Astrocyte of the cerebellum (primary cell): ENCODE data around the gene SERPINB1.
"Not testable (repeated sequence)": the region's sequence is repeated elsewhere in the genome, so short reads cannot be mapped to it uniquely, and the experiment has no call there.

Experiments
- DNase-seq: peaks from one replicate; pipeline ENCODE4 v3.0.0-alpha.2; 2011; ENCODE audit warnings: low read depth
- H3K4me3 ChIP-seq: 2 replicates; pipeline ENCODE4 v1.5.1; 2011; ENCODE audit warnings: mild to moderate bottlenecking, low read depth, low read length, moderate library complexity
- in situ Hi-C: cut with HindIII; loops from 2 replicates; pipeline ENCODE4 v1.10.0; 2017; ENCODE audit warnings: low sequenced_read_pairs
- TF ChIP-seq, protein P1 (sequence below): IDR thresholded peaks from 2 replicates; pipeline ENCODE4 v1.5.1; 2012; ENCODE audit warnings: low read length, low read depth, moderate library complexity, mild to moderate bottlenecking; ENCODE audit errors: missing control alignments

Gene SERPINB1

DNA sequence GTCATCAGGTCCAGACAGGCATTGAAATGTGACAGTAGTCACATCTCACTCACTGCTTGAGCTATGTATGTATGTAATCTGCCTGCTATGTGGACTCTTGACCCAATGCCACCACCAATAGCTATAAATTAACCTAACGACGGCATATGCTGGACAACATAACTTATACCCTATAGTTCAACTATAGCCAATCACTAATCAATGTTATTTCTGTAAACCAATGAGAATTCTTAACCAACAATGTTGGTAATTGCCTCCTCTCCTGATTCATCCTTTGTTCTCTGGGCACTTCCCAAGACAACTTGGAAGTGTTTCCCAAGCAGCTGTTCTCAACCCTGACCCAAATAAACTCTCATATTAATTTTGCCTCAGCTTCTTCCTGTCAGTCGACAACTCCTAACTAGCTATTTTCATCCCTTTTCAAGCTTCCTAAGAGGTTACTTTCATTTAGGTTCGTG lies 24.1 kb upstream of the SERPINB1 start:
- no peak for DNase-seq
- H3K4me3 ChIP-seq: no peak overlapping the region
- TF ChIP-seq, protein P1, sequence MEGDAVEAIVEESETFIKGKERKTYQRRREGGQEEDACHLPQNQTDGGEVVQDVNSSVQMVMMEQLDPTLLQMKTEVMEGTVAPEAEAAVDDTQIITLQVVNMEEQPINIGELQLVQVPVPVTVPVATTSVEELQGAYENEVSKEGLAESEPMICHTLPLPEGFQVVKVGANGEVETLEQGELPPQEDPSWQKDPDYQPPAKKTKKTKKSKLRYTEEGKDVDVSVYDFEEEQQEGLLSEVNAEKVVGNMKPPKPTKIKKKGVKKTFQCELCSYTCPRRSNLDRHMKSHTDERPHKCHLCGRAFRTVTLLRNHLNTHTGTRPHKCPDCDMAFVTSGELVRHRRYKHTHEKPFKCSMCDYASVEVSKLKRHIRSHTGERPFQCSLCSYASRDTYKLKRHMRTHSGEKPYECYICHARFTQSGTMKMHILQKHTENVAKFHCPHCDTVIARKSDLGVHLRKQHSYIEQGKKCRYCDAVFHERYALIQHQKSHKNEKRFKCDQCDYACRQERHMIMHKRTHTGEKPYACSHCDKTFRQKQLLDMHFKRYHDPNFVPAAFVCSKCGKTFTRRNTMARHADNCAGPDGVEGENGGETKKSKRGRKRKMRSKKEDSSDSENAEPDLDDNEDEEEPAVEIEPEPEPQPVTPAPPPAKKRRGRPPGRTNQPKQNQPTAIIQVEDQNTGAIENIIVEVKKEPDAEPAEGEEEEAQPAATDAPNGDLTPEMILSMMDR: no peak
- in situ Hi-C loops: no loop called here

DNA sequence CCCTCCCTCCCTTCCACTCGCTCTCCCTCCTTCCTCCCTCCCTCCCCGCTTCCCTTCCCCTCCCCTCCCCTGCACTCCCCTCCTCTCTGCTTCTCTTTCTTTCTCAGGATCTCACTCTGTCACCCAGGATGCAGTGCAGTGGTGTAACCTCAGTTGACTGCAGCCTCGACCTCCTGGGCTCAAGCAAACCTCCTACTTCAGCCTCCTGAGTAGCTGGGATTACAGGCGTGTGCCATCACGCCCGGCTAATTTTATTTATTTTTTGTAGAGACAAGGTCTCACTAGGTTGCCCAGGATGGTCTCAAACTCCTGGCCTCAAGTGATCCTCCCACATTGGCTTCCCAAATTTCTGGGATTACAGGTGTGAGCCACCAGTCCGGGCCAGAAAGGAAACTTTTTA lies 23.6 kb upstream of the SERPINB1 start:
- in situ Hi-C loops: no loop called here
- H3K4me3 ChIP-seq: no peak overlapping the region
- DNase-seq: no peak
- TF ChIP-seq, protein P1: no peak

DNA sequence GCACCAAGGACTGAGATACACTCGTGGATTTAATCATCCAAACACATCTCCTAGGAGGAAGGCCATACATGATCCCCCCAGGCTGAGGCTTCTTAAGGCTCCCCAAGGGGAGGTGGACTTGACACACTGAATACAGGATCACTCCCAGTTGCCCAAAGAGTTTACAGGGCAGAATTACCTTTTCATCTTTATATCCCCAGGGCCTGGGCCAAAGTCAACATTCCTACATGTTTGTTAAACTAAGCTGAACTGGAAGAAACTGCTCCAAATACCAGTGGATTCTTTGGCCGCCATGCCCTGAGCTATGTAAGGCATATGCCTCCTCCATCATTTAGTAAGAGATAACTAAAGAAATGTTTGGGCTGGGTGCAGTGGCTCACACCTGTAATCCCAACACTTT lies 22.2 kb upstream of the SERPINB1 start:
- no peak for DNase-seq
- in situ Hi-C loops: no loop called here
- H3K4me3 ChIP-seq: no peak overlapping the region
- TF ChIP-seq, protein P1: no peak

DNA sequence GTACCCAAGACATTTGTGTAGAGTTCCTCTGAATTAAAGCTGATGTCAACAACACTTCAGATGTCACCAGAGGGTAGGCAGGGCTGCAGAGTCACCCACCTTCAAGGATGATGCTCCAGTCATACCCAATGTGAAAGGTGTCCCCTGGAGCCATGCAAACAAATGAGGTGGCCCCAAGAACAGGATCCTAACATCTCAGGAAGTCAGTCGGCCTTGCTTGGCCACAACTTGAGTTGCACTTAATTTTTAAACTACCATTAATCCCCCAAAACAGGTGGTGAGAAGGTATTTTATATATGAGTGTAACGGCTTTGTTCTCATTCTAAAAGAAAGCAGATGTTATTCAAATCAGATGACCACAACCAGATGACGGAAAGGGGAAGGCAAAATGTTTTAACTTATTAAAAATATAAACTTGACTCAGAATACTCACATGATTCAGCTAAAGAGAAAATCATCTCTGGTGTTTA lies 21.1 kb upstream of the SERPINB1 start:
- no peak for DNase-seq
- in situ Hi-C loops: no loop called here
- H3K4me3 ChIP-seq: no peak overlapping the region
- TF ChIP-seq, protein P1: no peak

DNA sequence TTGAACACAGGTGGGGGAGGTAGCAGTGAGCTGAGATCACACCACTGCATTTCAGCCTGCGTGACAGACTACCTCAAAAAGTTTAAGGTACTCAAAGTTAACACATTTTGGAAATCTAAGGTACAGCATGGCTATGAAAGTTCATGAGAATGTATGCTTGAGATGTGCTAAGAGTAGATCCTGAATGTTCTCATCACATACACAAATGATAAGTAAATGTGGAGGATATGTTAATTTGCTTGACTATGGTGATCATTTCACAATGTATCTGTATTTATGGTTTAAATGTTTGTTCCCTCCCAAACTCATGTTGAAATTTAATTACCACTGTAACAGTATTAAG lies 20.1 kb upstream of the SERPINB1 start:
- DNase-seq: no peak
- no peak overlapping the region for H3K4me3 ChIP-seq
- TF ChIP-seq, protein P1: no peak
- in situ Hi-C loops: no loop called here

DNA sequence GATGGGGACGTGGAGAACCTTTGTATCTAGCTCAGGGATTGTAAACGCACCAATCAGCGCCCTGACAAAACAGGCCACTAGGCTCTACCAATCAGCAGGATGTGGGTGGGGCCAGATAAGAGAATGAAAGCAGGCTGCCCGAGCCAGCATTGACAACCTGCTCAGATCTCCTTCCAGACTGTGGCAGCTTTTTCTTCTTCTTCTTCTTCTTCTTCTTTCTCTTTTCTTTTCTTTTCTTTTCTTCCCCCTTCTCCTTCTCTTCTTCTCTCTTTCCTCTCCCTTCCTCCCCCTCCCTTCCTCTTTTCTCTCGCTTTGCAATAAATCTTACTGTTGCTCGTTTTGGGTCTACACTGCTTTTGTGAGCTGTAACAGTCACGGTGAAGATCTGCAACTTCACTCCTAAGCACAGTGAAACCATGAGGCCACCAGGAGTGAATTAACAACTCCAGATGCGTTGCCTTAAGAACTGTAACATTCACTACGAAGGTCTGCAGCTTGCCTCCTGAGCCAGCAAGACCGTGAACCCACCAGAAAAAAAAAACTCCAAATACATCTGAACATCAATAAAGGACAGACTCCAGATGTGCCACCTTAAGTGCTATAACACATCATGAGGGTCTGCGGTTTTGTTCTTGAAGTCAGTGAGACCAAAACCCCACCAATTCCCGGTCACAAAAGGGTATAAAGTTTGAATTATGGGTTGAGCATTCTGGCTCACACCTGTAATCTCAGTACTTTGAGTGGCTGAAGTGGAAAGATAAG lies 19.6 kb upstream of the SERPINB1 start:
- in situ Hi-C loops: no loop called here
- no peak overlapping the region for H3K4me3 ChIP-seq
- TF ChIP-seq, protein P1: no peak
- no peak for DNase-seq

DNA sequence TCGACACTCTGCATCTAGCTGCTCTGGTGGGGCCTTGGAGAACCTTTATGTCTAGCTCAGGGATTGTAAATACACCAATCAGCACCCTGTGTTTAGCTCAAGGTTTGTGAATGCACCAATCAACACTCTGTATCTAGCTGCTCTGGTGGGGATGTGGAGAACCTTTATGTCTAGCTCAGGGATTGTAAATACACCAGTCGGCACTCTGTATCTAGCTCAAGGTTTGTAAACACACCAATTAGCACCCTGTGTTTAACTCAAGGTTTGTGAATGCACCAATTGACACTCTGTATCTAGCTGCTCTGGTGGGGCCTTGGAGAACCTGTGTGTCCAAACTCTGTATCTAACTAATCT lies 19.0 kb upstream of the SERPINB1 start:
- in situ Hi-C loops: not testable (repeated sequence)

DNA sequence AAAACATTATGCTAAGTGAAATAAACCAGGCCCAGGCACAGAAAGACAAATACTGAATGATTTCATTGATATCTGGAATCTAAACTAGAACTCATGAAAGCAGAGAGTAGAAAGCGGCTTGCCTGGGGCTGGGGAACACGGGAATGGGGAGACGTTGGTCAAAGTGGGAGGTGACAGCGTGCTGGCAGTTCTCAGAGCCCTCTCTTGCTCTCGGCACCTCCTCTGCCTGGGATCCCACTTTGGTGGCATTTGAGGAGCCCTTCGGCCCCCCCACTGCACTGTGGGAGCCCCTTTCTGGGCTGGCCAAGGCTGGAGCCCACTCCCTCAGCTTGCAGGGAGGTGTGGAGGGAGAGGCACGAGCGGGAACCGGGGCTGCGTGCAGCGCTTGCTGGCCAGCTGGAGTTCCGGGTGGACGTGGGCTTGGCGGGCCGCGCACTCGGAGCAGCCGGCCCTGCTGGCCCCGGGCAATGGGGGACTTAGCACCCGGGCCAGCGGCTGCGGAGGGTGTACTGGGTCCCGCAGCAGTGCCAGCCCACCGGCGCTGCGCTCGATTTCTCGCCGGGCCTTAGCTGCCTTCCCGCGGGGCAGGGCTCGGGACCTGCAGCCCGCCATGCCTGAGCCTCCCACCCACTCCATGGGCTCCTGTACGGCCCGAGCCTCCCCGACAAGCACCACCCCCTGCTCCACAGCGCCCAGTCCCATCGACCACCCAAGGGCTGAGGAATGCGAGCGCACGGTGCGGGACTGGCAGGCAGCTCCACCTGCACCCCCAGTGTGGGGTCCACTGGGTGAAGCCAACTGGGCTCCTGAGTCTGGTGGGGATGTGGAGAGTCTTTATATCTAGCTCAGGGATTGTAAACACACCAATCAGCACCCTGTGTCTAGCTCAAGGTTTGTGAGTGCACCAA lies 18.4 kb upstream of the SERPINB1 start:
- in situ Hi-C loops, H3K4me3 ChIP-seq, DNase-seq: not testable (repeated sequence)

More for the DNA sequence above, 19.0 kb upstream of the SERPINB1 start:
- DNase-seq, H3K4me3 ChIP-seq: not testable (repeated sequence)
